Measurements from ENCODE around the gene CALM1.

Gene CALM1

DNA sequence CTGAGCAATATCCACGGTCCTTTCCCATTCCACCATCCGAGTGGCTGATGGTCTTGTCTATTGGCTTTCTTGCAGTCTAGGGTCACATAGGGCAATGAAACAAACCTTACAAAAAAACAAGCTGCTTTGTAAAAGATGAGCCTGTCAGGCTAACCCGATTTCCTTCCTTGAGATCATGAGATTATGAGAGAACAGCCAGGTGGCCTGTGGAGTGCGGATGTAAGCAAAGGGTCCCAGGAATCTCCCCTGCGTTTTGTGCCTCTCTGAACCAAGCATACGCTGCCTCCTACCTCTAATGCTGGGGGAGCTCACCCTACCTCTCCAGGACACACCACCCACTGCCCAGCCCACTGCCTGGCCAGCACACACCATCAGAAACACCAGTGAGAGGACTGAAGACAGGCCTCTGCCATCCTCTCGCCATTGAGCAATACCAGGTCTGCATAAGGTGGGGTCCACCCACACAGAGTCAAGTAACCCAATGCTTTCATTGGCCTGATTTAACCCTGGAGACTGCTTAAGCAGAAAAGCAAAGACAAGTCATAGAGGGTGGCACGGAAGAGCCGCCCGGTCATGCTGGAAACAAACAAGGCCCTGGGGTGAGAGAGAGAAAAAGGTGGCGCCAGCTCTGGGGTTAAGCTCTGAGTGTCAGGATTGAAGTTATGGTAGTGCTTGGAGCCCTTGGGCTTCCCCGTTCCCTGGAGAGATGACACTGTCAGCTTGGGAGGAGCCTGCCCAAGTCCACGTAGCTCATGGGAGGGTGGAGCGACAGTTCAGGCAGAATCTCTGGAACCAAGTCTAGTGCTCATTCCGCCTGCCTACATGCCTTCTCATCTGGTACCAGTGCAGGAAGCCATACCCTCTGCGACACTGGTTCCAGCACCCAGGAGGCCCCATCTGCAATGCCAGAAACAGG, 46.6 kb downstream of the CALM1 start:
- Histone ChIP-seq H3K9me3 (no peaks in the 10 kb centered on the region), H3K27ac (no peak overlapping the region), H3K27me3 (no peaks in the 10 kb centered on the region), H3K4me3 (no peak overlapping the region), H3K4me1 (no peaks in the 10 kb centered on the region), H3K36me3 (no peaks in the 10 kb centered on the region)
- intact Hi-C loops (cut with DNase I; ENCODE audit: low total_unique reads), result no loop called here
- TF ChIP-seq, protein P1, sequence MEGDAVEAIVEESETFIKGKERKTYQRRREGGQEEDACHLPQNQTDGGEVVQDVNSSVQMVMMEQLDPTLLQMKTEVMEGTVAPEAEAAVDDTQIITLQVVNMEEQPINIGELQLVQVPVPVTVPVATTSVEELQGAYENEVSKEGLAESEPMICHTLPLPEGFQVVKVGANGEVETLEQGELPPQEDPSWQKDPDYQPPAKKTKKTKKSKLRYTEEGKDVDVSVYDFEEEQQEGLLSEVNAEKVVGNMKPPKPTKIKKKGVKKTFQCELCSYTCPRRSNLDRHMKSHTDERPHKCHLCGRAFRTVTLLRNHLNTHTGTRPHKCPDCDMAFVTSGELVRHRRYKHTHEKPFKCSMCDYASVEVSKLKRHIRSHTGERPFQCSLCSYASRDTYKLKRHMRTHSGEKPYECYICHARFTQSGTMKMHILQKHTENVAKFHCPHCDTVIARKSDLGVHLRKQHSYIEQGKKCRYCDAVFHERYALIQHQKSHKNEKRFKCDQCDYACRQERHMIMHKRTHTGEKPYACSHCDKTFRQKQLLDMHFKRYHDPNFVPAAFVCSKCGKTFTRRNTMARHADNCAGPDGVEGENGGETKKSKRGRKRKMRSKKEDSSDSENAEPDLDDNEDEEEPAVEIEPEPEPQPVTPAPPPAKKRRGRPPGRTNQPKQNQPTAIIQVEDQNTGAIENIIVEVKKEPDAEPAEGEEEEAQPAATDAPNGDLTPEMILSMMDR (IDR thresholded peaks at IDR 0.05), result no peak
- DNase-seq, result no peak

GRCh38 chr14:90444077-90444696, 47.4 kb downstream of the CALM1 start:
- Histone ChIP-seq H3K4me1 (no peaks in the 10 kb centered on the region), H3K9me3 (no peaks in the 10 kb centered on the region), H3K27me3 (no peaks in the 10 kb centered on the region), H3K36me3 (no peaks in the 10 kb centered on the region), H3K27ac (no peak overlapping the region), H3K4me3 (no peak overlapping the region)
- TF ChIP-seq, protein P1 (IDR thresholded peaks at IDR 0.05), result no peak
- no peak for DNase-seq
- intact Hi-C loops (cut with DNase I; ENCODE audit: low total_unique reads), result no loop called here

- no peaks in the 10 kb centered on the region for H3K4me1 ChIP-seq
- no peak for DNase-seq
- no peak overlapping the region for H3K27ac ChIP-seq
- H3K36me3 ChIP-seq, result no peaks in the 10 kb centered on the region
- no peaks in the 10 kb centered on the region for H3K9me3 ChIP-seq
- TF ChIP-seq, protein P1 (IDR thresholded peaks at IDR 0.05), result no peak
- no peaks in the 10 kb centered on the region for H3K27me3 ChIP-seq
- H3K4me3 ChIP-seq, result no peak overlapping the region
- intact Hi-C loops (cut with DNase I; ENCODE audit: low total_unique reads), result no loop called here
These were observed 48.2 kb downstream of the CALM1 start for GRCh38 chr14:90445011-90445410.

DNA sequence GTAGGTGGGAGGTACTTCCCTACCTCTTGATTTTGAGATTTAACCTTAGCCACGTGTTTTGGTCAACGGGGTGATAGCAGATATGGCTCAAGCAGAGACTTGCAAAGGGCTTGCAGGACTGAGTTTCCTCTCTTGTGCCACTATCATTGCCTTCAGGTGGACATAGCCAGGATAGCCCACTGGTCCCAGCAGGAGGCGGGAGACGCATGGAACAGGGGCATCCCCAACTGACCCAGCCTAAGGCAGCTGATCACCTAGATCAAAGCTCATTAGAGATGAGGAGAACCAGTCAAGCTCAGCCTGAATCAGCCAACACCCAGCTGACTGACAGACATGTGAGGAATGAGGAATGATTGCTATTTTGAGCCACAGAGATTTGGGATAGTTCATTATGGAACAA, 49.6 kb downstream of the CALM1 start:
- Histone ChIP-seq H3K27ac (no peak overlapping the region), H3K4me3 (no peak overlapping the region), H3K27me3 (no peaks in the 10 kb centered on the region), H3K4me1 (no peaks in the 10 kb centered on the region), H3K36me3 (no peaks in the 10 kb centered on the region), H3K9me3 (no peaks in the 10 kb centered on the region)
- TF ChIP-seq, protein P1 (IDR thresholded peaks at IDR 0.05), result no peak
- intact Hi-C loops (cut with DNase I; ENCODE audit: low total_unique reads), result no loop called here
- no peak for DNase-seq

DNA sequence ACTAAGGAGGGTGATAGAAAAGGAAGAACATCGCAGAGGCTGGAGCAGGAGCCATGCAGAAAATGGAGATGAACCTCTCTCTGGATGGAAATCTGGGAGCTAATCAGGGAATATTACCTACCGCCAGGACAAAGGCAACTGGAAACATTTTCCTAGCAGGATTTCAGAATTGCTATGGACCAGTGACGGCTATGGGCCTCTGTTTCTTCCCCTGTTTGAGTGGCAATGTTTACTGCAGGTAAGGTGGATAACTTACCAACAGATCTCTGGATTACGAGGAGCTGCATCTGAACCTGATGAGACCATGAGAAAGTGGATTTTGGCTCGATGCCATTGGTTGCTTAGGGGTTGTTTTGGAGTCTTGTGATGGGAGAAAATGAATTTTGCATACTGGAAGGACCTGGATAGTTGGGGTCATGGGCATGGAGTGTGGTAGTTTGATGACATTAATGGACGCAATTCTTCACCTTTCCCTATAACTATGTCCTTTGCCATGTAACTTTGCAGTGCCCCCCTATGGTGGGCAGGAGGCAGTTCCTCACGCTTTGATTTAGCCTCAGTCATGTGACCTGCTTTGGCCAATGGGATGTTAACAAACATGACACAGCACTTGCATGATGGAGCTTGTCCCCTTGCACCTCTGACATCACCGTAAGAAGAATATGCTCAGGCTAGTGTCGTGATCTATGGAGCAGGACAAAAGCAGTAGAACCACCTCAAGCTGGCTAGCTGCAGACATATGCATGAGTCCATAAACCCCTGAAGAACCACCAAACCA, 51.1 kb downstream of the CALM1 start:
- DNase-seq, result no peak
- Histone ChIP-seq H3K4me1 (no peaks in the 10 kb centered on the region), H3K9me3 (no peaks in the 10 kb centered on the region), H3K36me3 (no peaks in the 10 kb centered on the region), H3K4me3 (no peak overlapping the region), H3K27ac (no peak overlapping the region), H3K27me3 (no peaks in the 10 kb centered on the region)
- intact Hi-C loops (cut with DNase I; ENCODE audit: low total_unique reads), result no loop called here
- TF ChIP-seq, protein P1 (IDR thresholded peaks at IDR 0.05), result no peak
